ENCODE measurements around the gene PLA2G4B.

The PLA2G4B gene

DNA sequence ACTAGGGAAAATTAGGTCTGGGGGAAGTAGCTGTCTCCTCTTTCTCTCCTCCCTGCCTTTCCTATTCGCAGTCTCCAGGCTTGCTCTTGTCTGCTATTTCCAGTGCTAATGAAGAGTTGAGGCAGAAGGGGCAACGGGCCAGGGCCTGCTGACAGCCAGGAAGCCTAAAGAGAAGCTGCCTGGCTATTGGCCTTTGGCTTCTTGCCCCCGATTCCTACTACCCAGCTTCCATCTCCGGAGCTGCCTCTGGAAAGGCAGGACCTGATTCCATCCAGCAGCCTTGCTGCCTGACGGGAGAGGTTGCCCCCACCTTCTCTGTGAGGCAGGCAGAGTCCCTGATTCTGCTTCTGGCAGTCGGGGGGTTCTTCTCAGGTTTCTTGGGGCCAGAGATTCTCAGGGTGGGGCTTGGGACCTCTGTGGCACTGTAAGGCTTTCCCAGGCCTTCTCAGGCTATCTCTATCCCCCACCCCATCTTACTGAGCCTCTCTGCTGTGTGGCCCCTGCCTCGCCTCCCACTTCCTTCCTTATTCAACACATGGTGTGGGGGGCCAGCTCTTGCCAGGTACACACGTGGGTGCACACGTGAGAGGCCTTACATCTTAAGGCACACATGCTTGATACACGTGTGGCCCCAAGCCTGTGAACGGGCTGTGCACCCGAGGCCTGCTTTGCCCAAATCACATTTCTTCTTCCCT lies 29.0 kb upstream of the PLA2G4B start:
- DNase-seq = no peak

DNA sequence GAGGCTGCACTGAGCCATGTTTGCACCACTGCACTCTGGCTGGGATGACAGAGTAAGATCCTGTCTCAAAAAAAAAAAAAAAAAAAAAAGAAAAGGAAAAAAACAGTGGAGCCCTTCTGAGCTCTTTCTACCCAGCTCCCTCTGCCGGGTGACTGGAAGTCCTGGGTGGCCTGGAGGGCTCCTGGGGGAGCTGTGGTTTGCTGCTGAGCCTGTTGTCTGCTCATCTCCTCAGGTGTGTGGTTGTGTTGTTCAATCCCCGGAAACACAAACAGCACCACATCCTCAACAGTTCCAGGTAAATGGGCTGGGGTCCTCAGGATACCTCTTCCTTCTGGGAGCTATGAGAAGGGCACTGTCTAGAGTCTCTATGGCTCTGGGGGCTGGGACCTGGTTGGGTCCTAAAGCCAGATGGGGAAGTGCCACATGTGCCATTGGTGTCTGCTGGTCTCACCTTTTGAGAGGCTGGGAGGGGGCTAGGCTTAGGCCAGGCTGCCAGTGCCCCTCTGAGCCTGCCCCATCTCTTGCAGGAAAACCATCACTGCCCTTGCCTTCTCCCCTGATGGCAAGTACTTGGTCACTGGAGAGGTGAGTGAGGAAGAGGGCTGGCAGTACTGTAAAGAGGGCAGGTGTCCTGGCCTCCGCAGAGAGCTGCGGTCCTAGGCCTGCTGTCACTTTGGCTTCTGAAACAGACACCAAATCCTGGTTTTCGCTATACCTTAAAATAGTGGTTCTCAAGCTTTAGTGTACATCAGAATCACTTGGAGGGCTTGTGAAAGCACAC lies 27.8 kb upstream of the PLA2G4B start:
- no peak for DNase-seq

DNA sequence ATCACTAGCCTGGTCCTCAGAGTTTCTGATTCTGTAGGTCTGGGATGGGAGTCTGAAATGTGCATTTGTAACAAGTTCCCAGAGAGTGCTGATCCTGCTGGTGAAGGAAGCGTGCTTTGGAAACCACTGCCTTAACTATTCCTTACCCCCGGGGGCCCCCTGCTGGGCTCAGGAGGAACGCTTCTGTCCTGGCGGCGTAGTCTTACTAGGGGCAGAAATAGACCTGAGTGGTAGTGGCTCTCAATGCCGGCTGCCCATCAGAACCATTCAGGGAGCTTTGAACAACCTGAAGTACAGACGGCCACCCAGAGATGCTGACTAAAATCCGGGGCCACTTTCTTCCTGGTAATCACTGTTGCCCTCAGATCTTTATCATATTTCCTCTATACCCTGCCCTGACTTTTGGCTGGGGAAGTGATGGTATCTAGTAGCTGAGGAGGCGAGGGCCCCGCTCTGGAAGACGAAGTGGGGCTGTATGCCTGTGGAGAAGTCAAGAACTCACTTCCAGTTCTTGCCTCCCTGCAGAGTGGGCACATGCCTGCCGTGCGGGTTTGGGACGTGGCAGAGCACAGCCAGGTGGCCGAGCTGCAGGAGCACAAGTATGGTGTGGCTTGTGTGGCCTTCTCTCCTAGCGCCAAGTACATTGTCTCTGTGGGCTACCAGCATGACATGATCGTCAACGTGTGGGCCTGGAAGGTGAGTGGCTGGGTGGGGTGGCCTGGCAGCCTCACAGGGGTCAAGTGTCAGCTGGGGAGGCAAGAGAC lies 27.0 kb upstream of the PLA2G4B start:
- DNase-seq = peak; percentile 78

GRCh38 chr15:41812820-41813375 lies 25.7 kb upstream of the PLA2G4B start:
- DNase-seq = no peak

- no peak for DNase-seq
These were observed 25.2 kb upstream of the PLA2G4B start for GRCh38 chr15:41813426-41813825.

- no peak for DNase-seq
These were observed 24.1 kb upstream of the PLA2G4B start for GRCh38 chr15:41814534-41814933.

DNA sequence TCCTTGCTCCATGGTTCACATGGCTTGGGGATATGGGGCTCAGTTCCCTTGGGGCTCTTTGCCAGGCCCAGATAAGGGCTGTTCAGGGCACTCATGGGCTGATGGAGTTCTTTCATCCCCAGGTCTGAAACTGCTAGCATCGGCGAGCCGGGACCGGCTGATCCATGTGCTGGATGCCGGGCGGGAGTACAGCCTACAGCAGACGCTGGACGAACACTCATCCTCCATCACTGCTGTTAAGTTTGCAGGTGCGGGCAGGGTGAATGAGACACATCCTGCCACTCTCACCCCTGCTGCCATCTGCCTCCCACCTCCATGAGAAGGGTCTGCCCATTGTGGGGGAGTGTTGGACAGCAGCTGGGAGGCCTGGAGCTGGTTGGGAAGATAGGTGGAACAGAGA lies 21.9 kb upstream of the PLA2G4B start:
- no peak for DNase-seq

DNA sequence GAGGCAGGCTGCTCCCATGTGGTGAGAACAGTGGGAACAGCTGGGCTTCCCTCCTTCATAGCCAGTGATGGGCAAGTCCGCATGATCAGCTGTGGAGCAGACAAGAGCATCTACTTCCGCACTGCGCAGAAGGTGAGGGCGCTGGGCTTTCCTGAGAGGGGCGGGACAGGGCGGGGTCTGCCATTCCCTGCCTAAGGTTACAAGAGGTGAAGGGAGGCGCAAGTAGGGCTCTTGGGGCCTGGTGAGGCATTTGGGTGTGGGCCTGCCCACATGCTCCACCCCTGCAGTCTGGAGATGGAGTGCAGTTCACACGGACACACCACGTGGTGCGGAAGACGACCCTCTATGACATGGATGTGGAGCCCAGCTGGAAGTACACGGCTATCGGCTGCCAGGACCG lies 21.3 kb upstream of the PLA2G4B start:
- DNase-seq = no peak

DNA sequence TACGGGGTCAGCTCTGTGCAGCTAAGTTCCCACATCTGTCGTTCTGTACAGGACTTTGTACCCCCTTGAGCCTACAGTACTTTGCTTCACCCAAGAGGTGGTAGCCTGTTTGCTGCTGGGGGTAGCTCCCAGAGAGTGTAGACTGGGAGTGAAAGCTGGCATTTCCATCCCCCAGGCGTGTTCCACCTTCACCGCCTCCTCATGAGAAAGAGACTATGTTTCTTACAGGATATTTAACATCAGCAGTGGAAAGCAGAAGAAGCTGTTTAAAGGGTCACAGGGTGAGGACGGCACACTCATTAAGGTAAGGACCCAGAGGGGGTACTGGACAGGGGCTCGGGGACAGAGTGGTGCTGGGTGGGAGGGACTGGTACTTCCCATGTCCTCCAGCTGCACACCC lies 20.9 kb upstream of the PLA2G4B start:
- no peak for DNase-seq

- no peak for DNase-seq
These were observed 19.1 kb upstream of the PLA2G4B start for GRCh38 chr15:41819455-41820050.

GRCh38 chr15:41820791-41821423 lies 17.7 kb upstream of the PLA2G4B start:
- no peak for DNase-seq

DNA sequence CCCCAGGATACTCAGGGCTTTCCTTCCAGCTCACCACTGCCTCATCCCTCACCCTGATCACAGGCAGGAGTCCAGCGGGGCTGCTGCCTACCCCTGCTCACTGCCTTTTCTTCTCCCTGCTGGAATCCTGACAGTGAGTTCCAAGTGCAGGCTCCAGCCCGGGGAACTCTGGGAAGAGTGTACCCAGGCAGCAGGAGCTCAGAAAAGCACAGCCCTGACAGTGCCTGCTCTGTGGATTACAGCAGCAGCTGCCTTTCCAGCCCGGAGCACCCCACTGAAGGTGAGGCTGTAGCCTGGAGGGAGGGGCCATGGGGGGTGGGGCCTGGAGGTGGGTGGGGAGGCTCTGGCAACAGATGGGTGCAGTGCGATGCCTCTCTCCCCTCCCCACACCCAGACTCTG lies 16.8 kb upstream of the PLA2G4B start:
- DNase-seq = no peak

- DNase-seq = no peak
These were observed 16.2 kb upstream of the PLA2G4B start for GRCh38 chr15:41822471-41822870.

DNA sequence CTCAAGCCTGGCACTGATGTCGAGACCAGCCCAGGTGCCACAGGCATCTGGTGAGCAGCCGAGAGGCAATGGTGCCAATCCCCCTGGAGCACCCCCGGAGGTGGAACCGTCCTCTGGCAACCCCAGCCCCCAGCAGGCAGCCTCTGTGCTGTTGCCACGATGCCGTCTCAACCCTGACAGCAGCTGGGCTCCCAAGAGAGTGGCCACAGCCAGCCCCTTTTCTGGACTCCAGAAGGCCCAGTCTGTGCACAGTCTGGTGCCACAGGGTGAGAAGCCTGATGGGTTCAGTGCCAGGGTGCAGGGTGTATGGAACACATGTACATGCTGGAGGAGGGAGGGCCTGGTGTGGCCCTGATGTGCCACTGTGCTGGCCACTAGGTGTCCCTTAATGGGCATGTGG lies 15.7 kb upstream of the PLA2G4B start:
- no peak for DNase-seq

DNA sequence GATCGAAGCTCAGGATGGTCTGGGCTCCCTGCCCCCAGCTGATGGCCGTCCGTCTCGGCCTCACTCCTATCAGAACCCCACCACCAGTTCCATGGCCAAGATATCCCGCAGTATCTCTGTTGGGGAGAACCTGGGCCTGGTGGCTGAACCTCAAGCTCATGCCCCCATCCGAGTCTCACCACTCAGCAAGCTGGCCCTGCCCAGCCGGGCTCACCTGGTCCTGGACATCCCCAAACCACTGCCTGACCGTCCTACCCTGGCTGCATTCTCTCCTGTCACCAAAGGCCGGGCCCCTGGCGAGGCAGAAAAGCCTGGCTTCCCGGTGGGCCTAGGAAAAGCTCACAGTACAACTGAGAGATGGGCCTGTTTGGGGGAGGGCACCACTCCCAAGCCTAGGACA lies 15.1 kb upstream of the PLA2G4B start:
- DNase-seq = no peak

- DNase-seq = no peak
These were observed 14.4 kb upstream of the PLA2G4B start for GRCh38 chr15:41824062-41824745.

DNA sequence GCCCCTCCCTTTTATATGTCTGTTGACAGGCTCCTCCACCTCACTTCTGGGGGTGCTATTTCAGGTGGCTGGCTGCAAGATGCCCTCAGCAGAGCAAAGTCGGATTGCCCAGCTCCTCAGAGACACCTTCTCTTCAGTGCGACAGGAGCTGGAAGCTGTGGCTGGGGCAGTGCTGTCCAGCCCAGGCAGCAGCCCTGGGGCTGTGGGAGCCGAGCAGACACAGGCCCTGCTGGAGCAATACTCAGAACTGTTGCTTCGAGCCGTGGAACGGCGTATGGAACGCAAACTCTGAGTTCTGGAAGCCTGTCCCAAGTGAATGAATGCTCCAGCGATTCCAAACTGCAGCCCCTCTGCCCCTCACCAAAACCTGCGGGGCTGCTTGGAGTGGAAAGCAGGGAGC lies 13.5 kb upstream of the PLA2G4B start:
- no peak for DNase-seq

- no peak for DNase-seq
These were observed 12.8 kb upstream of the PLA2G4B start for GRCh38 chr15:41825572-41826535.

DNA sequence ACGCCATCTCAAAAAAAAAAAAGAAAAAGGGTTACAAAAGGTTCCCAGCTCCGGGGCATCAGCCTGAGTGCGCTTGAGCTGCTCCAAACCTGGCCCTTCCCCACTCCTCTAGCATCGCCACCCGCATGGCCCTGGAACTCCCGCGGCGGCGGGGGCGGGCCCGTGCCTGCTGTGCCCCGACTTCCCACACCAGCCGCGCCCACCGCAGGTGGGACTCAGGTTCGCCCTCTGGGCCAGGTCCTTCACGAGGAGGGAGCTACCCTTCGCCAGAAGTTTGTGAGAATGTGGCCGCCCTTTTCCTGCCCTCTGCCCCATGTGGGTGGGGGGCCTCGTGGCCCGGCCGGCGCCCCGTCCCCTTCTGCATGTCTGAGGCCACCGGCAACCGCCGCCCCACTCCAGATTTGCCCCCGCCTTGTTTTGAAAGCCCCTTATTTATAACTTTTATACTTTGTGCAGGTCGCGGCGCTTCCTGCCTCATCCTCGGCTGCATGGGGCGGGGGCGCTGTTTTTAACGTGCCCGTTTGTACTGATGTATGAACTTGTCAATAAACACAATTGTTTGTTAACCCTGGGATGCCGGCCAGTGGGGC lies 11.3 kb upstream of the PLA2G4B start:
- DNase-seq = peak; percentile 21

Measured in stimulated activated CD4-positive, alpha-beta T cell treated with anti-CD3 and anti-CD28 coated beads, Interleukin-4, amount 100 ng/mL, for 24 hours (primary cell).